Neuronal stem cell (in vitro differentiated cells): ENCODE results near the gene TLE1.

Experiments used
- DNase-seq: peaks from one replicate; pipeline ENCODE4 v3.0.0-alpha.2; 2013; ENCODE audit warnings: low spot score
- H2AFZ ChIP-seq: one replicate; pipeline ENCODE4 v1.6.1; 2013; ENCODE audit warnings: mild to moderate bottlenecking, low read length, inconsistent platforms
- H2AK5ac ChIP-seq: 2 replicates; pipeline ENCODE4 v1.6.1; 2013; ENCODE audit warnings: low read depth, mild to moderate bottlenecking, inconsistent platforms, low read length, moderate library complexity, mixed read lengths
- H2BK120ac ChIP-seq: 2 replicates; pipeline ENCODE4 v1.6.1; 2013; ENCODE audit warnings: low read depth, mild to moderate bottlenecking, inconsistent platforms, low read length, moderate library complexity, mixed read lengths
- H2BK12ac ChIP-seq: one replicate; pipeline ENCODE4 v1.6.1; 2013; ENCODE audit warnings: low read length, inconsistent platforms
- H2BK15ac ChIP-seq: 2 replicates; pipeline ENCODE4 v1.6.1; 2013; ENCODE audit warnings: mild to moderate bottlenecking, low read length, inconsistent platforms, mixed read lengths
- H2BK5ac ChIP-seq: one replicate; pipeline ENCODE4 v1.6.1; 2013; ENCODE audit warnings: inconsistent platforms, mild to moderate bottlenecking, low read length, moderate library complexity
- H3K14ac ChIP-seq: one replicate; pipeline ENCODE4 v1.6.1; 2013; ENCODE audit warnings: low read length, inconsistent platforms
- H3K18ac ChIP-seq: 2 replicates; pipeline ENCODE4 v1.6.1; 2013; ENCODE audit warnings: low read length, inconsistent platforms
- H3K23ac ChIP-seq: 2 replicates; pipeline ENCODE4 v1.6.1; 2013; ENCODE audit warnings: low read depth, mild to moderate bottlenecking, mixed read lengths, low read length, inconsistent platforms; ENCODE audit not compliant: poor library complexity
- H3K27ac ChIP-seq: replicated peaks from 3 replicates; pipeline ENCODE4 v1.5.1; 2013; ENCODE audit warnings: low read length, inconsistent platforms
- H3K27me3 ChIP-seq, 3 experiments: 2 replicates each; pipeline ENCODE4 v1.6.1; 2013; ENCODE audit warnings: low read length in 3 of 3, mild to moderate bottlenecking in 2 of 3, inconsistent platforms in 1 of 3, low read depth in 1 of 3, mixed read lengths in 1 of 3, moderate library complexity in 1 of 3; ENCODE audit not compliant: control insufficient read depth in 3 of 3, insufficient read depth in 3 of 3
- H3K36me3 ChIP-seq, 2 donors: replicated peaks in 1 of 2; 2 replicates each; pipeline ENCODE4 v1.6.1; 2013; ENCODE audit warnings: low read length in 2 of 2; ENCODE audit not compliant: control insufficient read depth in 2 of 2, insufficient read depth in 2 of 2
- H3K4ac ChIP-seq: 2 replicates; pipeline ENCODE4 v1.6.1; 2013; ENCODE audit warnings: inconsistent platforms, mild to moderate bottlenecking, low read length, moderate library complexity
- H3K4me1 ChIP-seq, 2 donors: 1 replicate in 1 of 2; 2 replicates in 1 of 2; pipeline ENCODE4 v1.6.1; 2013; ENCODE audit warnings: low read length in 2 of 2, low read depth in 1 of 2; ENCODE audit not compliant: control insufficient read depth in 2 of 2, insufficient read depth in 1 of 2
- H3K4me2 ChIP-seq: one replicate; pipeline ENCODE4 v1.6.1; 2013; ENCODE audit warnings: mild to moderate bottlenecking, low read length, inconsistent platforms; ENCODE audit not compliant: insufficient read depth, poor library complexity, severe bottlenecking
- H3K4me3 ChIP-seq, 2 donors: 2 replicates each; pipeline ENCODE4 v1.5.1; 2013; ENCODE audit warnings: low read length in 2 of 2, mild to moderate bottlenecking in 2 of 2, inconsistent platforms in 1 of 2, moderate library complexity in 1 of 2
- H3K79me1 ChIP-seq: one replicate; pipeline ENCODE4 v1.6.1; 2013; ENCODE audit warnings: low read depth, mild to moderate bottlenecking, inconsistent platforms, low read length, moderate library complexity
- H3K9ac ChIP-seq: one replicate; pipeline ENCODE4 v1.6.1; 2013; ENCODE audit warnings: mild to moderate bottlenecking, low read depth, low read length, inconsistent platforms; ENCODE audit not compliant: poor library complexity
- H3K9me3 ChIP-seq, 2 donors: replicated peaks in 1 of 2; 2 replicates each; pipeline versions ENCODE3 to v1.6.1; 2013; ENCODE audit warnings: low read length in 2 of 2, mild to moderate bottlenecking in 2 of 2, inconsistent platforms in 1 of 2, low read depth in 1 of 2, mixed read lengths in 1 of 2, moderate library complexity in 1 of 2; ENCODE audit not compliant: control insufficient read depth in 2 of 2, insufficient read depth in 1 of 2
- H4K8ac ChIP-seq: one replicate; pipeline ENCODE4 v1.6.1; 2013; ENCODE audit warnings: low read depth, mild to moderate bottlenecking, inconsistent platforms, low read length, moderate library complexity
- H4K91ac ChIP-seq: one replicate; pipeline ENCODE4 v1.6.1; 2013; ENCODE audit warnings: low read length, low read depth, mild to moderate bottlenecking, inconsistent platforms; ENCODE audit not compliant: poor library complexity
- WGBS, 2 donors: extraction: QIAGEN DNeasy Blood & Tissue Kit; methylation state at CpG; one replicate each; pipeline ENCODE4 v1.1.7; 2013; ENCODE audit warnings: missing lambda C conversion rate in 2 of 2, mixed read lengths in 1 of 2; ENCODE audit not compliant: insufficient read length in 2 of 2, insufficient replicate concordance in 1 of 2; ENCODE audit errors: extremely low coverage in 2 of 2; 5-methylcytosine and 5-hydroxymethylcytosine counted together

TLE1 gene

DNA sequence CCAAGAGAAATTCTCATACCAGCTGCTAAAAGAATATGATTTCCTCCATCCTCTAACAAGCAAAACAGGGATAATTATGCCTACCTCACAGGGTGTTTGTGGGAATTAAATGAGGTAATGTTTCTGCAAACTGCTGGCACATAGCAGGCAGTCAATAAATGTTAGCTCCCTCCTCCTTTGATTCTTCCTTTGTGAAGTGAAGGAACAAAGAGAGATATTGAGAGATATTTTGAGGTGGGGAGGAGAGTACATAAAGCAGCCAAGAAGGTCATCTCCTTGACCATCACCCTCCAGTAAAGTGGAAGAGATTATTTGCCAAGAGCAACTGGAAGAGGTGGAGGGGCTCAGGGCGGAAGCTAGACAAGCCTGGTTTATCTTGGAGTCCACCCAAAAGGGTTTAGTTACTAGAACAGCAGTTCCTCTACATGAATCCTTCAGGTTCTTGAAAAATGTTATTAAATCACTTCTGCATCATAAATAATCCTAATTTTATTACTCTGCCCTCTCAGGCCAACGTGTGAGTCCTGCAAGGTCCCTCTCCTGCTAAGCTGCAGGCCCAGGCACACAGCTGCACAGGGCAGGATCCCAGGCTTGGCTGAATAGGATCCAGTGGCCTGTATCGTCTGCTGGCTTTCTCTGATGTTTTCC, 35.0 kb upstream of the TLE1 start:
- Histone ChIP-seq H2BK15ac (no peak overlapping the region), H2BK12ac (no peak overlapping the region)

DNA sequence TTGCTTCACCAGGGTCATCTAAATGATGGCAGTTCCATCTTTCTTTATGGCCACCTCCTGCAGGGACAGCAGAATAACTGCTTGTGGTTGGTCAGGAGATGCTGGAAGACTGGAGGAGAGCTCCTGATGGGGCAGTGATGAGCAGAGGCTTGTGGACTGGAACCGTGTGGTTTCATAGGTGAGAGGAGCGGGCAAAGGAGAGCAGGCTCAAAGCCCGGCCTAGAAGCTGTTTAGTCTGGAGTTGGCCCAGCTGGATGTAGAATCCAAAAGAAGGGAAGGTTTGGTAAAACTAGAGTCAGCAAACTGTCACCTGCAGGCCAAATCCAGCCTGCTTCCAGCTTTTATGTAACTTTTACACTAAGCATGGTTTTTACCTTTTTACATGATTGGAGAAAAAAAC, 32.9 kb upstream of the TLE1 start:
- H3K27ac ChIP-seq, result no peak overlapping the region
- H3K36me3 ChIP-seq, result no peaks in the 10 kb centered on the region
- no peak overlapping the region for H3K4ac ChIP-seq
- H3K18ac ChIP-seq, result no peak overlapping the region
- no peaks in the 10 kb centered on the region for H3K79me1 ChIP-seq
- no CpG with 5 or more reads among the region's 3 CpGs for WGBS, 2 donors
- H3K27me3 ChIP-seq, result peaks cover 0 to 10% (median 0%) of the 10 kb centered on the region in 3 experiments
- H4K91ac ChIP-seq, result no peak overlapping the region
- no peak overlapping the region for H4K8ac ChIP-seq
- H2AK5ac ChIP-seq, result no peak overlapping the region
- no peak for DNase-seq
- no peak overlapping the region for H2BK12ac ChIP-seq
- H3K4me1 ChIP-seq, result peaks cover under 1 to 6% of the 10 kb centered on the region in 2 donors
- H3K4me2 ChIP-seq, result no peak overlapping the region
- no peak overlapping the region for H3K4me3 ChIP-seq
- H2BK5ac ChIP-seq, result no peak overlapping the region
- H2AFZ ChIP-seq, result no peak overlapping the region
- no peak overlapping the region for H3K14ac ChIP-seq
- H3K9me3 ChIP-seq, result no peaks in the 10 kb centered on the region
- H2BK120ac ChIP-seq, result no peak overlapping the region
- H2BK15ac ChIP-seq, result no peak overlapping the region
- H3K9ac ChIP-seq, result no peak overlapping the region
- no peak overlapping the region for H3K23ac ChIP-seq

More for the DNA sequence above, 35.0 kb upstream of the TLE1 start:
- Histone ChIP-seq H2AFZ (no peak overlapping the region), H3K4me3 (no peak overlapping the region), H3K9me3 (no peaks in the 10 kb centered on the region), H4K91ac (no peak overlapping the region), H4K8ac (no peak overlapping the region), H3K9ac (no peak overlapping the region), H3K4me1 (peaks cover 0 to 4% of the 10 kb centered on the region in 2 donors), H3K36me3 (no peaks in the 10 kb centered on the region), H2BK5ac (no peak overlapping the region), H3K4ac (no peak overlapping the region), H3K23ac (no peak overlapping the region), H2AK5ac (no peak overlapping the region), H3K18ac (no peak overlapping the region), H3K27me3 (no peaks in the 10 kb centered on the region), H3K14ac (no peak overlapping the region), H3K27ac (no peak overlapping the region), H3K79me1 (no peaks in the 10 kb centered on the region), H2BK120ac (no peak overlapping the region), H3K4me2 (no peak overlapping the region)
- DNase-seq, result no peak
- no CpG with 5 or more reads among the region's 3 CpGs for WGBS, 2 donors

DNA sequence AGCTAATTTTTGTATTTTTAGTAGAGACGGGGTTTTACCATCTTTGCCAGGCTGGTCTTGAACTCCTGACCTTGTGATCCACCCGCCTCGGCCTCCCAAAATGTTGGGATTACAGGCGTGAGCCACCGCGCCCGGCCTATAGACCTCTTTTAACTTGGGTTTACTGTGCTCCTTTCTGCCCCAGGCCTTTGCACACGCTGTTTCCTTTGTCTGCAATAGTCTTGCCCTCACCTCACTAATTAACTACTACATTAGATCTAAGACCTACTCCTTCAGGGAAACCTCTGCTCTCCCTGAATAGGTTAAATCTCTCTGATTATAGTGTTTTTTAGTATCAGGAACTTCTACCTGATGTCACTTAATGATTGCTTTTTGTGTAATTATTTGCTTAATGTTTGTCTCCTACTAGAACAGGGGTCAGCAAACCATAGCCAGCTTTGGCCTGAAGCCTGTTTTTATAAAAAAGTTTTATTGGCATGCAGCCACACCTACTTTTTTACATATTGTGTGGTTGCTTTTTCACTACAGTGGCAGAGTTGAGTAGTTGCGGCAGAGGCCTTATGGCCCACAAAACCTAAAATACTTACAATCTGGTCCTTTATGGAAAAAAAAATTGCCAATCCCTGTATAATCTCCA, 31.2 kb upstream of the TLE1 start:
- H4K8ac ChIP-seq, result no peak overlapping the region
- H3K4ac ChIP-seq, result no peak overlapping the region
- H3K27ac ChIP-seq, result no peak overlapping the region
- no CpG with 5 or more reads among the region's 9 CpGs for WGBS, 2 donors
- no peaks in the 10 kb centered on the region for H3K36me3 ChIP-seq
- H3K18ac ChIP-seq, result no peak overlapping the region
- H2AFZ ChIP-seq, result no peak overlapping the region
- no peak overlapping the region for H3K4me3 ChIP-seq
- no peak overlapping the region for H3K14ac ChIP-seq
- no peak overlapping the region for H2BK5ac ChIP-seq
- no peak for DNase-seq
- H2BK15ac ChIP-seq, result no peak overlapping the region
- peaks cover 0 to 13% (median 0%) of the 10 kb centered on the region in 3 experiments for H3K27me3 ChIP-seq
- no peaks in the 10 kb centered on the region for H3K9me3 ChIP-seq
- H3K9ac ChIP-seq, result no peak overlapping the region
- H3K79me1 ChIP-seq, result no peaks in the 10 kb centered on the region
- H3K4me2 ChIP-seq, result no peak overlapping the region
- no peak overlapping the region for H2BK12ac ChIP-seq
- H2AK5ac ChIP-seq, result no peak overlapping the region
- peaks cover 4 to 6% of the 10 kb centered on the region in 2 donors for H3K4me1 ChIP-seq
- H4K91ac ChIP-seq, result no peak overlapping the region
- H3K23ac ChIP-seq, result no peak overlapping the region
- H2BK120ac ChIP-seq, result no peak overlapping the region

DNA sequence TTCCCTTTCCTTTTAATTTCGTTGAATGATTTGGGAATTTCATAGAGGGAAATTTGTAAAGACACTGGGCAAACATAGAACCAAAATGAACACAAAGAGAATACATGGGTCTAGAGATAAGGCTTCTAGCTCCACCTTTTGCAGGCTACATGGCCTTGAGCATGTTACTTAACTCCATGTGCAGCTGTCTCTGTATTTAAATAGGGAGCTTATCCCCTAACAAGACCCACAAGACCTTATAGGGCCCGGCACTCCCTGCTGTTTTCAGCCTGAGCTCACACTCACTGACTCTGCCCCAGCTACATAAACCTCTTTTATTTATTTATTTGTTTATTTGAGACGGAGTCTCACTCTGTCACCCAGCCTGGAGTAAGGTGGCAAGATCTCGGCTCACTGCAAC, 30.6 kb upstream of the TLE1 start:
- no peak for DNase-seq
- no peak overlapping the region for H2AK5ac ChIP-seq
- H3K27ac ChIP-seq, result no peak overlapping the region
- no peak overlapping the region for H2BK12ac ChIP-seq
- H2AFZ ChIP-seq, result no peak overlapping the region
- no peak overlapping the region for H3K4me2 ChIP-seq
- H3K79me1 ChIP-seq, result no peaks in the 10 kb centered on the region
- H3K4me1 ChIP-seq, result peaks cover 4 to 6% of the 10 kb centered on the region in 2 donors
- no peak overlapping the region for H2BK120ac ChIP-seq
- H3K27me3 ChIP-seq, result peaks cover 0 to 13% (median 0%) of the 10 kb centered on the region in 3 experiments
- no peak overlapping the region for H2BK15ac ChIP-seq
- no peak overlapping the region for H3K23ac ChIP-seq
- no peak overlapping the region for H3K18ac ChIP-seq
- H3K9ac ChIP-seq, result no peak overlapping the region
- H2BK5ac ChIP-seq, result no peak overlapping the region
- no peak overlapping the region for H4K8ac ChIP-seq
- no peak overlapping the region for H3K4ac ChIP-seq
- no peak overlapping the region for H4K91ac ChIP-seq
- no peak overlapping the region for H3K4me3 ChIP-seq
- H3K9me3 ChIP-seq, result no peaks in the 10 kb centered on the region
- no peaks in the 10 kb centered on the region for H3K36me3 ChIP-seq
- no CpG with 5 or more reads among the region's 4 CpGs for WGBS, 2 donors
- no peak overlapping the region for H3K14ac ChIP-seq
